Ovary (tissue), 3 donors: Measurements from ENCODE around the gene PLIN4.

Experiments
- CTCF ChIP-seq, 3 donors: fragments of 450-650 bp in 2 of 3; fragments of 200-600 bp in 1 of 3; IDR thresholded peaks; one replicate each; pipeline versions ENCODE4 v1.5.1 to v1.8.0; 2016 to 2022; ENCODE audit warnings: antibody characterized with exemption in 3 of 3, mild to moderate bottlenecking in 1 of 3
- POLR2A ChIP-seq: fragments of 450-650 bp; IDR thresholded peaks from one replicate; pipeline ENCODE4 v1.6.1; 2017; ENCODE audit warnings: antibody characterized with exemption, mild to moderate bottlenecking, moderate library complexity
- donor health status: DM: no; HTN: no; CAD: no.

GRCh38 chr19:4567584-4568071 lies 49.3 kb upstream of the PLIN4 start:
- TF ChIP-seq CTCF (IDR thresholded peaks at IDR 0.05) (peak in 2 of 3 donors; percentile 28 to 38), POLR2A (no peak)
